Left lung (tissue), 10 donors: Measurements from ENCODE around the gene CLRN3. TPM values are rescaled to one million over a fixed set of nuclear protein-coding genes. Genes with fewer than 3 reads are reported as not detected.
A peak's percentile ranks its signal among the peaks of the same experiment; 100 is the strongest.

Experiments used
- ATAC-seq: fragments of 200-7000 bp; cut with Tn5 transposase; one replicate; pipeline ENCODE4 v1.9.1; 2020; ENCODE audit warnings: moderate library complexity
- DNase-seq, 4 donors: peaks; one replicate each; pipeline ENCODE4 v3.0.0-alpha.2; 2013 to 2020
- H3K27ac ChIP-seq, 2 donors: fragments of 200-600 bp; sonication (generic) in 1 of 2; one replicate each; pipeline versions ENCODE4 v1.5.0 to v1.8.0; 2020 to 2021
- H3K27me3 ChIP-seq, 2 donors: fragments of 200-600 bp; sonication (generic) in 1 of 2; one replicate each; pipeline versions ENCODE4 v1.5.0 to v1.8.0; 2020 to 2021
- H3K36me3 ChIP-seq, 2 donors: fragments of 200-600 bp; sonication (generic) in 1 of 2; one replicate each; pipeline versions ENCODE4 v1.5.0 to v1.8.0; 2020 to 2021
- H3K4me1 ChIP-seq, 2 donors: fragments of 200-600 bp; one replicate each; pipeline ENCODE4 v1.8.0; 2021
- H3K4me3 ChIP-seq, 2 donors: fragments of 200-600 bp; sonication (generic) in 1 of 2; one replicate each; pipeline versions ENCODE4 v1.5.0 to v1.8.0; 2020 to 2021; ENCODE audit warnings: mild to moderate bottlenecking in 1 of 2
- H3K9me3 ChIP-seq, 2 donors: fragments of 200-600 bp; sonication (generic) in 1 of 2; one replicate each; pipeline versions ENCODE4 v1.5.0 to v1.8.0; 2020 to 2021
- intact Hi-C, 2 donors: fragments of 100-400 bp; cut with DNase I; formaldehyde crosslinking; loops; one replicate each; pipeline versions ENCODE4 v1.11.2 to v1.14.2; 2022
- polyA plus RNA-seq, 6 donors: library from polyadenylated mRNA; unstranded; fragments of 120-200 nt; gene quantifications; one replicate each; pipeline ENCODE4 v1.2.1, GENCODE V29; 2013; ENCODE audit not compliant: insufficient read length in 6 of 6
- total RNA-seq, 2 donors: library from RNA; stranded (reverse); fragmentation: NEBNext Ultra II Directional; extraction: Animal tissue kit (Norgen Biotek cat#: 25700); gene quantifications; one replicate each; pipeline ENCODE4 v1.2.1, GENCODE V29; 2021
- TF ChIP-seq, protein P1 (sequence below), 2 donors: fragments of 200-600 bp; sonication (generic) in 1 of 2; IDR thresholded peaks; one replicate each; pipeline versions ENCODE4 v1.5.0 to v1.8.0; 2021; ENCODE audit warnings: antibody characterized with exemption in 2 of 2
- donor health status: DM: no; HTN: yes; CAD: no.
- donor health status: DM: no; HTN: no; CAD: no.

CLRN3 gene
- total and polyA plus RNA-seq, 8 donors: 0.13 to 0.27 TPM; not detected in 6

DNA sequence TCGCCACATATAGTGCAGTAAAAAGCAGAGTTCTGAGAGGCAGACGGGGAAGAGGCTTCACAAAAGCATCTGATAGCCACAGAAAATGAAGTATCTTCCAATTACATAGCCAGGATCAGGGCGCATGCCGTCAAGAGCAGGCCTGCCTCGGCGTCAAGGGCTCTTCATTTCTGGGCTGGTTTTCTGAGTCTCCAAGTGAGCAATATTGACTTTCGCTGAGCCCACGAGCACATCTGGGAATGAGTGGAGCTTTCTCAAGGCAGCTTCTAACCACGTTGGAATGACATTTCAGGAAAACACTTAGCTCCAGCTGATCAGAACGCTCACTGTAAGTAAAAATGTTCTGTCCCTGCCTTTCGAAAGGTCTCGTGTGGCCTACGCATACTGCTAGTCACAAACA is 51.9 kb downstream of the CLRN3 start:
- peak in 2 of 4 donors; percentile 28 to 46 for DNase-seq
- intact Hi-C loops: no loop called here
- peaks cover 0 to 27% of the 10 kb centered on the region in 2 donors for H3K27me3 ChIP-seq
- H3K4me1 ChIP-seq: no peaks in the 10 kb centered on the region
- H3K36me3 ChIP-seq: no peaks in the 10 kb centered on the region
- no peak overlapping the region for H3K4me3 ChIP-seq
- ATAC-seq: peak; percentile 95
- TF ChIP-seq, protein P1, sequence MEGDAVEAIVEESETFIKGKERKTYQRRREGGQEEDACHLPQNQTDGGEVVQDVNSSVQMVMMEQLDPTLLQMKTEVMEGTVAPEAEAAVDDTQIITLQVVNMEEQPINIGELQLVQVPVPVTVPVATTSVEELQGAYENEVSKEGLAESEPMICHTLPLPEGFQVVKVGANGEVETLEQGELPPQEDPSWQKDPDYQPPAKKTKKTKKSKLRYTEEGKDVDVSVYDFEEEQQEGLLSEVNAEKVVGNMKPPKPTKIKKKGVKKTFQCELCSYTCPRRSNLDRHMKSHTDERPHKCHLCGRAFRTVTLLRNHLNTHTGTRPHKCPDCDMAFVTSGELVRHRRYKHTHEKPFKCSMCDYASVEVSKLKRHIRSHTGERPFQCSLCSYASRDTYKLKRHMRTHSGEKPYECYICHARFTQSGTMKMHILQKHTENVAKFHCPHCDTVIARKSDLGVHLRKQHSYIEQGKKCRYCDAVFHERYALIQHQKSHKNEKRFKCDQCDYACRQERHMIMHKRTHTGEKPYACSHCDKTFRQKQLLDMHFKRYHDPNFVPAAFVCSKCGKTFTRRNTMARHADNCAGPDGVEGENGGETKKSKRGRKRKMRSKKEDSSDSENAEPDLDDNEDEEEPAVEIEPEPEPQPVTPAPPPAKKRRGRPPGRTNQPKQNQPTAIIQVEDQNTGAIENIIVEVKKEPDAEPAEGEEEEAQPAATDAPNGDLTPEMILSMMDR (IDR thresholded peaks at IDR 0.05): no peak
- H3K27ac ChIP-seq: no peak overlapping the region
- no peaks in the 10 kb centered on the region for H3K9me3 ChIP-seq

DNA sequence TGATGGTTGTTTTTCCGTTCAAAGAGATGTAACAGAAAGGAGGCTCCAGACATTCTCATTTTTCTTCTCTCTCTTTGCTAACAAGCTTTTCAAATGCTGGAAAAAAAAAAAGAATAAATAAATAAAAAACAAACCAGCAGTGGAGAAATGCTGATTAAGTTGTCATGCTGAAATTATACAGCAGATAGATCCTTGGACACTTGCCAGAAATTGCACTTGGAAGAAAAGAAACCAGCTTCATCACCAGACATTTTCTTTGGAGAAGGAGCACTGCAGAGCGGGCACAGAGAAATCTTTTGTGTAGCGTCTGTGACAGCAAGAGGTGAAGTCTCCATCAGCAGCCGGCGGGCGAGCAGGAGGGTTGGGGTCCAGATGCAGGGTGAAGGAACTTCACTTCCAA is 55.8 kb downstream of the CLRN3 start:
- Histone ChIP-seq H3K4me3 (no peak overlapping the region), H3K4me1 (no peaks in the 10 kb centered on the region), H3K9me3 (no peaks in the 10 kb centered on the region), H3K27me3 (peaks cover 0 to 7% of the 10 kb centered on the region in 2 donors), H3K27ac (no peak overlapping the region), H3K36me3 (no peaks in the 10 kb centered on the region)
- intact Hi-C loops: no loop called here
- TF ChIP-seq, protein P1 (IDR thresholded peaks at IDR 0.05): no peak
- DNase-seq (peak in 1 of 4 donors; percentile 14), ATAC-seq (no peak)

DNA sequence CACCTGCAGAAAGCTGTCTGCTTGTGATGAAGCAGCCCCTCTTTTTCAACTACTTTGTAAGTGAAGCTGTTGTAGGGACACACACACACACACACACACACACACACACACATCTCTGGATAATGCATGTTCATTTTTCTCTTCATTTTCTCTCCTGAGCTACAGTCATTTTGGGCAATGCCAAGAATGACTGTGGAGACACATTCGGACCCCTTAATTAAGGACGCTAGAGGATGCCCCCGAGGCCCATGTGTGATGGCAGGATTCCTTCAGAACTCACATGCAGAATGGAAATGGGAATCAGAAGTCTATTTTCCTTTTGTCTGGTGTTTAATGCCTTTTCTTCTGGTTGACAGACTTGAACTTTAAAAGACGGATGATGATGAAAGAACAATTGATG is 56.6 kb downstream of the CLRN3 start:
- H3K27ac ChIP-seq: no peak overlapping the region
- peaks cover 0 to 7% of the 10 kb centered on the region in 2 donors for H3K27me3 ChIP-seq
- intact Hi-C loops: no loop called here
- H3K4me1 ChIP-seq: no peaks in the 10 kb centered on the region
- TF ChIP-seq, protein P1 (IDR thresholded peaks at IDR 0.05): no peak
- DNase-seq: no peak
- no peaks in the 10 kb centered on the region for H3K9me3 ChIP-seq
- ATAC-seq: no peak
- H3K36me3 ChIP-seq: no peaks in the 10 kb centered on the region
- no peak overlapping the region for H3K4me3 ChIP-seq

- Histone ChIP-seq H3K27ac (no peak overlapping the region), H3K36me3 (no peaks in the 10 kb centered on the region), H3K4me3 (no peak overlapping the region), H3K27me3 (peaks cover 0 to 7% of the 10 kb centered on the region in 2 donors), H3K4me1 (no peaks in the 10 kb centered on the region), H3K9me3 (no peaks in the 10 kb centered on the region)
- DNase-seq (no peak), ATAC-seq (no peak)
- intact Hi-C loops: no loop called here
- TF ChIP-seq, protein P1 (IDR thresholded peaks at IDR 0.05): no peak
Observed at GRCh38 chr10:127834791-127835190, 58.0 kb downstream of the CLRN3 start.

DNA sequence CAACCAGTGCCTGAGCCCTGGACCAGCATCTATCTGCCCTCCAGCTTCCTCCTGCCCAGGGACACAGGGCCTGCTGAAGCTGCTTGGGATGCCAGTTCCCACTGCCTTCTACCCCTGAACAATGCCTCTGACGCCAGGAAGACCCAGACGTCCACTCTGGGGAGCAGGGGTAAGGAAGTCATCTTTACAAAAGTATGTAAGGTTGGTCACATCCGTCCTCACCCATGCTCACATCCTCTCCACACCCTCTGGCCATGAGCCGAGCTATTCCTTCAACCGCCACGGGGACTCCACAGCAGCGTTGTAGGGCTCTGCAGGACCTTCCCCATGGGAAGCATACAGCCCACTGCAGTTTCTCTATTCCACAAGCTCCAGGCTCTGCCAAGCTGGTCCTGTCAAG is 58.5 kb downstream of the CLRN3 start:
- intact Hi-C loops: no loop called here
- ATAC-seq (no peak), DNase-seq (no peak)
- no peaks in the 10 kb centered on the region for H3K36me3 ChIP-seq
- TF ChIP-seq, protein P1 (IDR thresholded peaks at IDR 0.05): no peak
- no peaks in the 10 kb centered on the region for H3K4me1 ChIP-seq
- H3K27ac ChIP-seq: no peak overlapping the region
- no peak overlapping the region for H3K4me3 ChIP-seq
- H3K27me3 ChIP-seq: peaks cover 0 to 7% of the 10 kb centered on the region in 2 donors
- no peaks in the 10 kb centered on the region for H3K9me3 ChIP-seq
